IMR-90 (cell line): ENCODE measurements around the gene NMRAL1. TPM values are rescaled to one million over a fixed set of nuclear protein-coding genes. Genes with fewer than 3 reads are reported as not detected.

Experiments
- ATAC-seq: fragments of 200-7000 bp; cut with Tn5 transposase; 2 replicates; pipeline ENCODE4 v1.9.1; 2020; ENCODE audit warnings: low read depth, mild to moderate bottlenecking, moderate library complexity
- BruUV-seq: library from RNA; stranded (reverse); fragments of 400-500 nt; replicated peaks from 2 replicates; lab custom pipeline; 2021; lab: Mats Ljungman, UMichigan
- CTCF ChIA-PET: fragments of 300-600 bp; formaldehyde crosslinking; extraction: SDS; loops from one replicate; lab custom pipeline; 2021; ENCODE audit warnings: antibody characterized with exemption; lab: Yijun Ruan, JAX
- POLR2A ChIA-PET: fragments of 300-600 bp; sonication (Branson Sonifier 250); formaldehyde crosslinking; loops from one replicate; lab custom pipeline; 2022; ENCODE audit warnings: antibody characterized with exemption; ENCODE audit not compliant: unreplicated experiment; lab: Charles Lee
- DNase-seq: peaks from one replicate; pipeline ENCODE4 v3.0.0; 2013
- H2AFZ ChIP-seq: replicated peaks from 2 replicates; pipeline ENCODE3; 2013; ENCODE audit warnings: low read length, mild to moderate bottlenecking; ENCODE audit not compliant: poor library complexity
- H2AK5ac ChIP-seq: 2 replicates; pipeline ENCODE4 v1.6.1; 2013; ENCODE audit warnings: low read depth, low read length, inconsistent platforms
- H2AK9ac ChIP-seq: replicated peaks from 2 replicates; pipeline ENCODE3; 2013; ENCODE audit warnings: mild to moderate bottlenecking, low read depth, low read length, moderate library complexity; ENCODE audit not compliant: poor library complexity
- H2BK120ac ChIP-seq: 2 replicates; pipeline ENCODE4 v1.6.1; 2013; ENCODE audit warnings: low read depth, low read length, inconsistent platforms
- H2BK15ac ChIP-seq: 3 replicates; pipeline ENCODE4 v1.6.1; 2013; ENCODE audit warnings: low read depth, low read length, inconsistent platforms
- H2BK20ac ChIP-seq: 2 replicates; pipeline ENCODE4 v1.6.1; 2013; ENCODE audit warnings: low read depth, mild to moderate bottlenecking, inconsistent platforms, low read length, moderate library complexity
- H2BK5ac ChIP-seq: 2 replicates; pipeline ENCODE4 v1.6.1; 2013; ENCODE audit warnings: mild to moderate bottlenecking, low read depth, low read length, inconsistent platforms; ENCODE audit not compliant: poor library complexity, severe bottlenecking
- H3K14ac ChIP-seq: replicated peaks from 2 replicates; pipeline ENCODE4 v1.6.1; 2013; ENCODE audit warnings: low read depth, low read length, inconsistent platforms
- H3K18ac ChIP-seq: 2 replicates; pipeline ENCODE4 v1.6.1; 2013; ENCODE audit warnings: low read depth, low read length, control low read depth
- H3K23ac ChIP-seq: 2 replicates; pipeline ENCODE4 v1.6.1; 2013; ENCODE audit warnings: low read depth, low read length, inconsistent platforms
- H3K27ac ChIP-seq: 2 replicates; pipeline ENCODE4 v1.5.1; 2013; ENCODE audit warnings: mild to moderate bottlenecking, control low read depth, low read length; ENCODE audit not compliant: insufficient read depth
- H3K27me3 ChIP-seq: 2 replicates; pipeline ENCODE4 v1.6.1; 2013; ENCODE audit warnings: low read length; ENCODE audit not compliant: control insufficient read depth, insufficient read depth
- H3K36me3 ChIP-seq: 2 replicates; pipeline ENCODE4 v1.6.1; 2013; ENCODE audit warnings: low read length, mixed read lengths; ENCODE audit not compliant: control insufficient read depth, insufficient read depth
- H3K4ac ChIP-seq: 2 replicates; pipeline ENCODE4 v1.6.1; 2013; ENCODE audit warnings: low read depth, low read length, inconsistent platforms
- H3K4me1 ChIP-seq: 2 replicates; pipeline ENCODE4 v1.6.1; 2013; ENCODE audit warnings: low read length, mixed read lengths; ENCODE audit not compliant: control insufficient read depth, insufficient read depth
- H3K4me2 ChIP-seq: 2 replicates; pipeline ENCODE4 v1.6.1; 2013; ENCODE audit warnings: low read depth, mild to moderate bottlenecking, control low read depth, low read length, moderate library complexity
- H3K4me3 ChIP-seq: 2 replicates; pipeline ENCODE4 v1.5.1; 2013; ENCODE audit warnings: low read depth, mild to moderate bottlenecking, control low read depth, low read length, moderate library complexity; ENCODE audit not compliant: insufficient read depth
- H3K56ac ChIP-seq: 2 replicates; pipeline ENCODE4 v1.6.1; 2013; ENCODE audit warnings: low read length, inconsistent platforms; ENCODE audit not compliant: insufficient read depth; ENCODE audit errors: extremely low read depth
- H3K79me1 ChIP-seq, 2 experiments: 2 replicates each; pipeline ENCODE4 v1.6.1; 2013; ENCODE audit warnings: low read length in 2 of 2, inconsistent platforms in 1 of 2, low read depth in 1 of 2
- H3K9ac ChIP-seq: 2 replicates; pipeline ENCODE4 v1.6.1; 2013; ENCODE audit warnings: low read depth, low read length, control low read depth
- H3K9me1 ChIP-seq: 2 replicates; pipeline ENCODE4 v1.6.1; 2013; ENCODE audit warnings: low read length, inconsistent platforms; ENCODE audit not compliant: insufficient read depth
- H3K9me3 ChIP-seq: 2 replicates; pipeline ENCODE4 v1.6.1; 2013; ENCODE audit warnings: low read length; ENCODE audit not compliant: control insufficient read depth, insufficient read depth
- H4K20me1 ChIP-seq: 2 replicates; pipeline ENCODE4 v1.6.1; 2013; ENCODE audit warnings: low read length, inconsistent platforms; ENCODE audit not compliant: insufficient read depth
- H4K5ac ChIP-seq: 2 replicates; pipeline ENCODE4 v1.6.1; 2013; ENCODE audit warnings: mild to moderate bottlenecking, low read depth, low read length, control low read depth
- H4K8ac ChIP-seq, 2 experiments: 2 replicates each; pipeline ENCODE4 v1.6.1; 2013; ENCODE audit warnings: low read depth in 2 of 2, low read length in 2 of 2, control low read depth in 1 of 2, inconsistent platforms in 1 of 2
- H4K91ac ChIP-seq: 2 replicates; pipeline ENCODE4 v1.6.1; 2013; ENCODE audit warnings: low read depth, low read length, inconsistent platforms; ENCODE audit not compliant: insufficient read depth
- BHLHE40 ChIP-seq: fragments of 150-350 bp; IDR thresholded peaks from 2 replicates; pipeline ENCODE4 v1.6.1; 2016; ENCODE audit warnings: mild to moderate bottlenecking, low read depth, low read length
- FOS ChIP-seq: fragments of 150-350 bp; IDR thresholded peaks from 2 replicates; pipeline ENCODE4 v1.6.1; 2016; ENCODE audit warnings: low read depth, low read length
- WGBS, 2 experiments: methylation state at CpG; one replicate each; pipeline versions ENCODE4 v1.1.5 to v1.1.7; 2013; ENCODE audit warnings: missing lambda C conversion rate in 2 of 2; ENCODE audit not compliant: insufficient read length in 1 of 2; ENCODE audit errors: extremely low coverage in 2 of 2; 5-methylcytosine and 5-hydroxymethylcytosine counted together
- dilution Hi-C: fragments of 300-500 bp; cut with HindIII; formaldehyde crosslinking; loops from one replicate; pipeline ENCODE4 v1.14.3; 2018; ENCODE audit warnings: low sequenced_read_pairs; ENCODE audit not compliant: unreplicated experiment
- in situ Hi-C: fragments of 300-500 bp; cut with MboI; formaldehyde crosslinking; loops from 3 replicates; pipeline ENCODE4 v1.14.3; 2019; ENCODE audit warnings: low sequenced_read_pairs, inconsistent platforms, mixed read lengths
- intact Hi-C: fragments of 100-400 bp; cut with micrococcal nuclease; formaldehyde crosslinking; loops from 2 replicates; pipeline ENCODE4 v1.10.0; 2022
- polyA plus RNA-seq, 3 experiments: library from polyadenylated mRNA; depleted of rRNA; stranded (reverse); fragments of >200 nt; gene quantifications; 2 replicates each; pipeline ENCODE4 v1.2.3, GENCODE V29; 2012; ENCODE audit warnings: low replicate concordance in 1 of 3
- total RNA-seq: library from RNA; depleted of rRNA; stranded (reverse); fragments of >200 nt; gene quantifications from 2 replicates; pipeline ENCODE4 v1.2.3, GENCODE V29; 2012
- TF ChIP-seq, protein P1 (sequence below): conservative IDR thresholded peaks from 2 replicates; pipeline ENCODE4 v1.5.1; 2012; ENCODE audit warnings: mild to moderate bottlenecking, low read depth, low read length, improper control_type of control experiment

The NMRAL1 gene
- total and polyA plus RNA-seq, 2 of the 4 experiments (the other 2 are of a cell fraction), result 48.6 to 67.6 TPM

DNA sequence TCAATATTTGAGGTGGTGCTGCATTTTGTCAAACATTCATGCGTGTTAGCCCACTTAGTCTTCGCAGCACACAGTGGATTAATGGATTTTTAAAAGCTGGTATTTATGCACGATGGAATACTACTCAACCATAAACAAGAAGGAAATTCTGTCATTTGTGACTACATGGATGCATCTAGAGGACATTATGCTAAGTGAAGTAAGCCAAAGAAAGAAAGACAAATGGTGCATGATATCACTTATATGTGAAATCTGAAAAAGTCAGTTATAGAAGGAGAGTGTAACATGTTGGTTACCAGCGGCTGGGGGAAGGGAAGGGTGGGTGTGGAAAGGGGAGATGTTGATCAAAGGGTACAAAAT lies 24.8 kb upstream of the NMRAL1 start:
- Histone ChIP-seq H3K4me2 (no peak overlapping the region), H3K23ac (no peak overlapping the region), H2BK20ac (no peak overlapping the region; the same call in 1 of the 2 replicates), H4K5ac (no peak overlapping the region), H3K9me1 (peaks cover 36% of the 10 kb centered on the region), H4K20me1 (peaks cover 13% of the 10 kb centered on the region), H3K27ac (no peak overlapping the region), H2AK5ac (peak overlapping the region; percentile 81), H4K8ac (0 out of 4 replicates have a peak overlapping the region, but pooled peaks of 1 of the 2 experiments have one; percentile 8), H3K18ac (no peak overlapping the region), H4K91ac (no peak overlapping the region; the same call in 1 of the 2 replicates), H3K79me1 (peaks cover 34 to 91% of the 10 kb centered on the region in 2 experiments), H3K9ac (no peak overlapping the region), H2BK120ac (no peak overlapping the region), H3K4me1 (peaks cover 30% of the 10 kb centered on the region), H3K14ac (no peak overlapping the region), H3K9me3 (no peaks in the 10 kb centered on the region), H3K4me3 (no peak overlapping the region), H2AFZ (no peak overlapping the region), H2BK5ac (peak overlapping the region; percentile 4), H2BK15ac (0 out of 3 replicates have a peak overlapping the region, but pooled peaks have one; percentile 32), H3K56ac (no peak overlapping the region), H3K36me3 (no peaks in the 10 kb centered on the region; the same call in 1 of the 2 replicates), H3K27me3 (no peaks in the 10 kb centered on the region), H2AK9ac (no peak overlapping the region), H3K4ac (peak overlapping the region; percentile 70)
- in situ Hi-C loops (no loop called here), intact Hi-C loops (no loop called here), dilution Hi-C loops (no loop called here)
- TF ChIP-seq BHLHE40, result no peak
- TF ChIP-seq, protein P1, sequence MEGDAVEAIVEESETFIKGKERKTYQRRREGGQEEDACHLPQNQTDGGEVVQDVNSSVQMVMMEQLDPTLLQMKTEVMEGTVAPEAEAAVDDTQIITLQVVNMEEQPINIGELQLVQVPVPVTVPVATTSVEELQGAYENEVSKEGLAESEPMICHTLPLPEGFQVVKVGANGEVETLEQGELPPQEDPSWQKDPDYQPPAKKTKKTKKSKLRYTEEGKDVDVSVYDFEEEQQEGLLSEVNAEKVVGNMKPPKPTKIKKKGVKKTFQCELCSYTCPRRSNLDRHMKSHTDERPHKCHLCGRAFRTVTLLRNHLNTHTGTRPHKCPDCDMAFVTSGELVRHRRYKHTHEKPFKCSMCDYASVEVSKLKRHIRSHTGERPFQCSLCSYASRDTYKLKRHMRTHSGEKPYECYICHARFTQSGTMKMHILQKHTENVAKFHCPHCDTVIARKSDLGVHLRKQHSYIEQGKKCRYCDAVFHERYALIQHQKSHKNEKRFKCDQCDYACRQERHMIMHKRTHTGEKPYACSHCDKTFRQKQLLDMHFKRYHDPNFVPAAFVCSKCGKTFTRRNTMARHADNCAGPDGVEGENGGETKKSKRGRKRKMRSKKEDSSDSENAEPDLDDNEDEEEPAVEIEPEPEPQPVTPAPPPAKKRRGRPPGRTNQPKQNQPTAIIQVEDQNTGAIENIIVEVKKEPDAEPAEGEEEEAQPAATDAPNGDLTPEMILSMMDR, result no peak
- no peak for TF ChIP-seq FOS
- DNase-seq (no peak), ATAC-seq (no peak)
- WGBS, 2 experiments, result no CpG with 5 or more reads among the region's 4 CpGs
- POLR2A ChIA-PET, result no interaction called here
- CTCF ChIA-PET, result interaction anchor here (1.0 to 1.3 kb wide), 2 partner anchors 23 to 46 kb away, joined by 3 to 4 read pairs; no protein-coding TSS in a partner anchor
- BruUV-seq, result no TSS peak
